TTC549 (cell line): Measurements from ENCODE around the gene SLC33A1.
"Not testable (repeated sequence)": the region's sequence is repeated elsewhere in the genome, so short reads cannot be mapped to it uniquely, and the experiment has no call there.

Experiments
- FAIRE-seq: peaks from 2 replicates; lab custom pipeline; 2012; peaks lifted over from hg19 to GRCh38; lab: Jason Lieb, UNC

SLC33A1 gene

DNA sequence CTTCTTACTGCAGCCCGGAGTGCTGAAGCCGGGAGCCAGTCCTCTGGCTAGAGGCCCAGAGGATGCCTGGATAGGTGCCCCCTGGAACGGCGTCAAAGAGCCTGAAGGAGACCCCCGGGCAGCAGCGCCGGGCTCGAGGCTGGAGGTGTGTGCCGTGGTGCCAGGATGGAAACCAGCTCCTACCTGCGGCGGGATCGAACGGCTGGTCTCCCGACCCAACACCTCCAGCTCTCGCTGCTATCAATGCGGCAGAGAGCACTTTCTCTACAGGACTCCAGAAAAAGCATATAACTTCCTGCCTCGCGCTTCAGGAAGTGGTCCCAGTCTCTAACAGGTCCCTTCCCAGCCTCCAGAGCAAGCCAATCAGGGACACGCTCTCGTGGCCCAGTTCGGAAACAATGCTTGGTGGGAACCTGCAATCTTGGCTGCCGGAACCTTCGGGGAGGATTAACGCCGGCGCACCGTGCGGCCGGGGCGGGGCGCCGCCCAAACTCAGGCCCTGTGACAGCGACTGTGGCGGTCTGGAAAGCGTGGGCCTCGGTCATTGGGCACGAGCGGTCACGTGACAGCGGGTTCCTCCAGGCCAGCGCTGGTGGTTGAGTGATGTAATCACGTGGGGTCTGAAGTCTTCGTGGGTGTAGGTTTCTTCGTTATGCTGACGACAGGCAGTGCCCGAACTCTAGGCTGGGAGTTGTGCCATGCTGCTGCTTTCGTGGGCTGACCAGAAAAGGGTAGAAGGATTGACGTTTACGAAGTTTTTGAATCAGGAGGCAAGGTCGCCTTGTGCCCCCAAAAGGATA lies at the start of gene SLC33A1:
TSS of gene SLC33A1 (minus strand) at position 287 of the 800 bp plus-strand sequence. CDS start 430 bp downstream, outside the sequence.
- FAIRE-seq, result peak; percentile 90

DNA sequence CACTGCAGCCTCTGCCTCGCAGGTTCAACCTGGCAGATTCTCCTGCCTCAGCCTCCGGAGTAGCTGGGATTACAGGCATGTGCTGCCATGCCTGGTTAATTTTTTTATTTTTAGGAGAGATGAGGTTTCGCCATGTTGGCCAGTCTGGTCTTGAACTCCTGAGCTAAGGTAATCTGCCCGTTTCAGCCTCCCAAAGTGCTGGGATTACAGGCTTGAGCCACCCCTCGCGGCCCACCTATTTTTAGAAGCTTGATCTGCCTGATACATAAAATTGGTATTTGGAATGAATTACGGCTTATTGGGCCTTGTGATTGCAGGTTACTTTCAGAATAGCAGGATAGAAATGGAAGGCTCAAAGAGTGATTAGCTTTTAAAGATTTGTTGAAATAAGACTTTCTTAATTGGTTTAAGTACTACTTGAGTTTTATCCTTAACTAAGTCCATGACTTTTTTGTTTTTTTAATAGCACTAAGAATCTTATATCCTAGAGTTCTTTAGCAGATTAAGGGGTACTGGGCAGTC lies 41.2 kb upstream of the SLC33A1 start:
- FAIRE-seq, result no peak

DNA sequence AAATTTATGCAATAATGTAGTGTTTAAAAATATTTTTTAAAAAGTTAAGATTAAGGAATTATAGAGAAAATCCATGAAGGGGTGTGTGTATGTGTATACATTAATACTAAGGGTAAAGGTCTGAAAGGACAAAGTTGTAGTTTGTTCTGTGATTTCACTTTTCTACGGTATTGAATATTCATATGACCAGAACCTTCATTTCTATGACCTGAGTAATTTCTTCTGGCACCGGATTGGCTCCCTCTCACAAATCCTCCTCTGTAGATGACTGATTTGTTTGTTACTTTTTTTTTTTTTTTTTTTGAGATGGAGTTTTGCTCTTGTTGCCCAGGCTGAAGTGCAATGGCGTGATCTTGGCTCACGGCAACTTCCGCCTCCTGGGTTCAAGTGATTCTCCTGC lies 37.1 kb upstream of the SLC33A1 start:
- no peak for FAIRE-seq

- no peak for FAIRE-seq
Observed at GRCh38 chr3:155890671-155891190, 36.5 kb upstream of the SLC33A1 start.

DNA sequence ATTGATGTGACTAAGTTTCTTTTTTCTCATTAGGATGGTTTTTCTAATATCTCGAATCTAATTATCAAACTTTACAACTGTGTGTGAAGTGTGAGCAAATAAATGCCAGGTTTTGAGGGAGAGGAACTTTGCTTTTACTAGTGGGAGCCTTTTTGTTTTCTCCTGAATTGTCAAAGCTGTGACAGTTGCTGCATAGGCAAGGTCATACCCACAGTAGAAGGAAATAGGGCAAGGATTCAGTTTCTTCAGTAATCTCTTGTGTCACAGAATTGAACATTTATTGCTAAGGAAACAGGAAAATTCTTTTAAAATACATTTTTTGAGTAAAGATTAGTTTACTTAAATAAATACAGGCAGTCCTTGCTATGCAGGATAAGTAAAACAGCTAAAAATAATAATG lies 35.7 kb upstream of the SLC33A1 start:
- no peak for FAIRE-seq

GRCh38 chr3:155889212-155889611 lies 35.0 kb upstream of the SLC33A1 start:
- FAIRE-seq, result no peak

DNA sequence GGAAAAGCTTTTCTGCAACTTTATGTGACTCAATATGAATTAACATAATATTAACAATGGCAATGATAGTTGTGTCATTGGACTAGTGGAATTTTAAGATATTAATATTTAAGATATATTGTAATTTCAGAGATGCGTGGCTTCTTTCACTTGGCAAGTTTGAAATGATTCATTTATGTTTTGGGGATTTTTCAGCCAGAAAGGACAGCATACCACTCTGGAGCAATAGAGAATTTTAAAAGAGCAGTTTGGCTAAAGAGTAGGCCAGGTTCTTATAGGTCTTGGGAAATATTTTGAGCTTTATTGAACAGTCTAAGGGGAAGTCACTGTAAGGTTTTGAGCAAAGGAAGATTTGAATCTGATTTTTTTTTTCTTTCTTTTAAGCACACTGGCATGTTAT lies 32.7 kb upstream of the SLC33A1 start:
- FAIRE-seq, result no peak

DNA sequence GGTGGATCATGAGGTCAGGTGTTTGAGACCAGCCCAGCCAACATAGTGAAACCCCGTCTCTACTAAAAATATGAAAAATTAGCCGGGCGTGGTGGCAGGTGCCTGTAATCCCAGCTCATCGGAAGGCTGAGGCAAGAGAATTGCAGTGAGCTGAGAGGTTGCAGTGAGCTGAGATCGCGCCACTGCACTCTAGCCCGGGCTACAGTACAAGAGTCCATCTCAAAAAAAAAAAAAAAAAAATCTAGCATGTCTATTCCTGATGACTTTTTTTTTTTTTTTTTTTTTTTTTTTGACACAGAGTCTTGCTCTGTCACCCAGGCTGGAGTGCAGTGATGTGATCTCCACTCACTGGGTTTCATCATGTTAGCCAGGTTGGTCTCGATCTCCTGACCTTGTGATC lies 32.1 kb upstream of the SLC33A1 start:
- not testable (repeated sequence) for FAIRE-seq

DNA sequence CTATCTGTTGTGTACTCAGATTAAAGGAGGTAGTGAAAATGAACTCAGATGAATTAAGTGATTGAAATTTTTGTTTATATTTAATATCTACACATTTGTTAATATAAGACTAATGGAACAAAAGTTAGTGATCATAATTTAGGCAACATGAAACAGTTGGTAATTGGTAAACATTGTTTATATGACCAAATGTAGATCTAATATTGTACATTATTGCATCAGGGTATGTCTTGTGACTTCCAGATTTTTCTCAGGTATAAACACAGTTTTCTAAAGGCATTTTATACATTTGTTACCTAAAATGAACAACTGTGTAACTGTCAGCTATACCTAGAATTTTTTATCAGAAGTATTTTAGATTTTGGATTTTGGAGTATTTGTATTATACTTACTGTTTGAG lies 31.1 kb upstream of the SLC33A1 start:
- no peak for FAIRE-seq

DNA sequence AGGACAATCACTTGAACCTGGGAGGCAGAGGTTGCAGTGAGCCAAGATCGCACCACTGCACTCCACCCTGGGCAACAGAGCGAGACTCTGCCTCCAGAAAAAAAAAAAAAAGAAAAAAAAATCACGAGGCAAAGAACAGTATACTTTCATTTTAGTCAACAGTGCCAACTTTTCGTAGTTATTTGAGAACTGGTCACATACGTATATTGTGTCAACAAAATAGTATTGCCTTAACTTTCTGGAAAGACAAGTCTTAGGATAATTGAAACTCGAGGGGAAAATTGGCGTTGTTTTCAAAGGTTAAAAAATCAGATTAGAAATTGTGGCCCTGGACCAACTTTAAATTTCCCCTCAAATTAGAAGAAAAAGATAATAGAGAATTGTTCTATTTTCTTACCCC lies 30.1 kb upstream of the SLC33A1 start:
- FAIRE-seq, result no peak

GRCh38 chr3:155880286-155880685 lies 26.1 kb upstream of the SLC33A1 start:
- FAIRE-seq, result no peak

DNA sequence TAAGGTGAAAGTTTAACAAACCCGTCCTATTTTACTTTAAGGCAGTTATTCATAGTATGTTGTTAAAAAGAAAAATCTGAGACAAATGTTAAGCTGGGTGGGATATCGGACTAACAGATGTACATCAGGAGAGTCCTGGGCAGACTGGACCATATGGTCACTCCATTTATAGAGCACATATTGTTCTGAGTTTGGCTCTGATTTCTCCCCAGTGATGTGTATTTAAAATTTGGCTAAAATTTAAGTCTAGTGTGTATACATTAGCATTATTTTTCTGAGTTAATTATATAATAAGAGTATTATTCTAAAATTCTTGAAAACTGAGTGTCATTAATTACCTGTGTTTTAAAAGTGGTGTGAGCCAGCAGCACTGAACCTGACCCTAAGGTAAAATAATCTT lies 22.3 kb upstream of the SLC33A1 start:
- FAIRE-seq, result no peak

- no peak for FAIRE-seq
Observed at GRCh38 chr3:155876037-155876436, 21.8 kb upstream of the SLC33A1 start.

- FAIRE-seq, result no peak
Observed at GRCh38 chr3:155872904-155873646, 18.8 kb upstream of the SLC33A1 start.

GRCh38 chr3:155871746-155872158 lies 17.5 kb upstream of the SLC33A1 start:
- FAIRE-seq, result no peak

DNA sequence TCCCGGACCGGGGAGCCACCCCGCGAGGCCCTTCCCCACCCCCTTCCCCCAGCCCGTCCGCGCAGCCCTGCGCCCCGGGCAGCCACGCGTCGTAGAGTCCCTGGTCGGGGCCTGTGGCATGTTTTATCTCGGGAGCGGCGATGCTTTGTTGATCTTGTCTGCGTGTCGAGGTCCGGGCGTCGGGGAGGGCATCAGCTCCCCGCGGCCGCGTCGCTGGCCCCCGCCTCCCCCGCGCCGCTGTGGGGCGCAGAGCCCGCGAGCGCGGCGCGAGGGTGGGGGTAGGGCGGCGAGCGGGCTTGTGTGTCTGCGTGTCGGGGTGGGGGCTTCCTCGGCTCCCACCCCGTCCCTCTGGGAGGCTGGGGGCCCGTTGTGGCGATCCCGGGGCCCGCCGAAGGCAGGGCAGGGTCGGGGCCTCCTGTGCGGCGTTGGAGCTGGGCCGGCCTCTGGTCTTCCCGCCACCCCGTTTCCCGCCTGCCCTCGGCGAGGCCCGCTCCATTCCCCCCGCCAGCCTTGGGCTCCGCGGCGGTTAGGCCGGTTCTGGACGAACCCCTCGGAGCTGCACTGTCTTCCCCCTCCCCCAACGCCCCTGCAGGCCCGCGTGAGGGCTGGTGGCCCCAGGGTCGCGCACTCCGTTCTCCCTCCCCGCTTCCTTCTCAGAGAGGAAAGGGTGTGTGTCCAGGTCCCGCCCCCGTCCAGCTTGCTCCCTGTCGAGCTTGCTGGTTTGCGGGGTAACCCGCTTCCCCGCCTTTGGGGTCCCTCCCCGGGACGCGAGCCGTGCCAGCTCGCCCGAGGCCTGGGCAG lies 16.9 kb upstream of the SLC33A1 start:
- no peak for FAIRE-seq

DNA sequence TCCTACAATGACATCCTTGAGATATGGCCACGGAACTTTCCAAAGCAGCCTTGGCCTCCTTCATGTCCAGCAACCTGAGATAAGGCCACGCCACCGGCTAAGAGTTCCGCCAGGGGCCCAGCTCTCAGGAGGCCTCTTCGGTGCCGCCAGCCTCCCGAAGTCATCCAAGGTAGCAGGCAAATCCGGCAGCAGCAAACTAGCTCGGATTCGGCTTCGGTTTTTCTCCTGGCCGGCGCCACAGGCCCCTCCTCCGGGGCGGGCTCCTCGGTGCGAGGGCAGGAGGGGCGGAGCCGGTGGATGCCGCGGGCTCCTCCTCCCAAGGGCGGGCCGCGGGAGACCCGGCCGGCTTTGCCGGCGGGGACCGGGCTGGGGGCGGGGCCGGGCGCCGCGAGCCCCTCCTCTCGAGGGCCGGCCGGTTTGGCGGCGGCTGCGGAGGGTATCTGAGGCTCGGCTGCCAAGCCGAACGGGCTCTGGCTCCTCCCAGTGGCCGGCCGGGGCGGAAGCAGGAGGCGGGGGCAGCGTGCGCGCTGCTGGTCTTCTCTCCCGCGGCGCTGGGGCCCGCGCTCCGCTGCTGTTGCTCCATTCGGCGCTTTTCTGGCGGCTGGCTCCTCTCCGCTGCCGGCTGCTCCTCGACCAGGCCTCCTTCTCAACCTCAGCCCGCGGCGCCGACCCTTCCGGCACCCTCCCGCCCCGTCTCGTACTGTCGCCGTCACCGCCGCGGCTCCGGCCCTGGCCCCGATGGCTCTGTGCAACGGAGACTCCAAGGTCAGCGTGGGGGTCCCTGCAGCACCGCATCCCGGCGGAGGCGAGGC lies 16.1 kb upstream of the SLC33A1 start, which contains the start of gene GMPS:
TSS of gene GMPS (plus strand) at position 518 of the 812 bp plus-strand sequence. CDS start at position 739, 221 bp downstream.
- no peak for FAIRE-seq

DNA sequence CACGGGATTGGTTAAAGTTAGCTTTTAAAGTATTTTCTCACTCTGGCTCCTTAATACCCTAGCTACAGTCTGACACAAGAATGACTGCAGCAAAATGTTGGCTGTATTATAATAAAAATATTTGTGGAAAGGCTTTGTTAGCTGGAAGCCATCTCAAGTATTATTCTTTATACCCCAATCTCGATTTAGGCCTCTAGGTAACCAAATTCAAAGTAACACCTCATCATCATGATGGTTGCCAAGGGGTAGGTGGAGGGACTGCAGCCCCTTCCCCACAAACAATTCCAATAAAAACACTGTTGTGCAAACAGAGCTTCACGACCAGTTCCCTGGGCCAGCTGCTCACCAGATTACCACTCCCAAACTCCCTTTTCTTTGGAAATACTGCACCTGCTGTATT lies 15.5 kb upstream of the SLC33A1 start:
- FAIRE-seq, result no peak

DNA sequence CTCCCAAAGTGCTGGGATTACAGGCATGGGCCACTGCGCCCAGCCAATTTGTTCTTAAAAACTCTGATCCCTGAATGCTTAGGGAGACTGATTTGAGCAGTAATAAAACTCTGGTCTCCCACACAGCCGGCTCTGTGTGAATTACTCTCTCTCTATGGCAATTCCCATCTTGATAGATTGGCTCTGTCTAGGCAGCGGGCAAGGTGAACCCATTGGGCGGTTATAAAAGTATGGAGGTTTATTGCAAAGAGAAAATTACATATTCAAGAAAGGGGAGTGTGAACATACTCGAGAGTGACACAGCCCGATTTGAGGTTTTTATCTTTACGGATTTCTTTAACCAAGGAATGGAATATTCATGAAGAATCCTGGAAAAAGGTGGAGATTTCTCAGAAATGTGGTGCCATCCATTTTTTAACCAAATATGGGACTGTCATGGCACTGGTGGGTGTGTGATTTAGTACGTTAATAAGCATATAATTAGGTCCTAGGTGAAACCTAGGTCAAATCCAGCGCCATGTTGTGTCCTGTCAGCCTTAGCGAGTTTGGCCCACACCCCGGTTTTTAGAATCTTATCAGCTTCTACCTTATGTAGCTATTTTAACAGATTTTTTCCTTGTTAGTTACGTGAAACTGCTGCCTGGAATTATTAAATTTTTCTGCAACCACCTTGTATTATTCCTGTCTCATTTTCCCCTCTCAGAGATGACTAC lies 9.0 kb upstream of the SLC33A1 start:
- no peak for FAIRE-seq

- FAIRE-seq, result not testable (repeated sequence)
Observed at GRCh38 chr3:155862290-155862982, 8.2 kb upstream of the SLC33A1 start.
